Measurements from ENCODE around the gene GALNTL6. TPM values are rescaled to one million over a fixed set of nuclear protein-coding genes. Genes with fewer than 3 reads are reported as not detected.
A peak's percentile ranks its signal among the peaks of the same experiment; 100 is the strongest.

Gene GALNTL6
- polyA plus RNA-seq, 1 experiment: not detected

DNA sequence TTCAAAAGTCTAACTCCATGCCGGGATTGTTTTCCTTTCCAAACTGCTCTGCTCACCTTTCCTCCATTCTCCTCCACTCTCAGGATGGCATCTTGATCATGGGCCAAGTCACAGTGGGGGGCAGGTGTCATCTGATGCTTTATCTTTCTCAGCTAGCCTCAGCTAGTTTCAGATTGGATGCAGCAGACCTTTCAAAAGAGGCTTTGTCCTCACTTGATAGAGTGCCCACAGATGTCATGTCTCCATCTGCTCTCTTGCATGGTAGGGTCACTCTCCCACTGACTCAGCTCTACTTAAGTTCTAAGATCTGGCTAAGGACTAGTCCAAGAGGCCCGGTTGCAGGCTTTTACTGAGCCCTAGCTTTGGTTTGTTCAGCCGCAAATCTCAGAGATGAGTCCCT, 1013.7 kb downstream of the GALNTL6 start:
- Histone ChIP-seq H3K4me3 (ENCODE audit: low read depth, low read length) (no peak overlapping the region), H3K27ac (ENCODE audit: low read depth, low read length) (no peak overlapping the region), H3K9me3 (ENCODE audit: control insufficient read depth, insufficient read depth, low read length) (peaks cover 4% of the 10 kb centered on the region; the same call in 1 of the 2 replicates), H3K27me3 (ENCODE audit: control insufficient read depth, insufficient read depth, low read length) (no peaks in the 10 kb centered on the region)
- ChIA-PET POLR2A (no interaction called here), CTCF (interaction anchor here (0.5 kb wide), 1 partner anchor 206 kb away, joined by 3 read pairs; no protein-coding TSS in a partner anchor)
- TF ChIP-seq, protein P1, sequence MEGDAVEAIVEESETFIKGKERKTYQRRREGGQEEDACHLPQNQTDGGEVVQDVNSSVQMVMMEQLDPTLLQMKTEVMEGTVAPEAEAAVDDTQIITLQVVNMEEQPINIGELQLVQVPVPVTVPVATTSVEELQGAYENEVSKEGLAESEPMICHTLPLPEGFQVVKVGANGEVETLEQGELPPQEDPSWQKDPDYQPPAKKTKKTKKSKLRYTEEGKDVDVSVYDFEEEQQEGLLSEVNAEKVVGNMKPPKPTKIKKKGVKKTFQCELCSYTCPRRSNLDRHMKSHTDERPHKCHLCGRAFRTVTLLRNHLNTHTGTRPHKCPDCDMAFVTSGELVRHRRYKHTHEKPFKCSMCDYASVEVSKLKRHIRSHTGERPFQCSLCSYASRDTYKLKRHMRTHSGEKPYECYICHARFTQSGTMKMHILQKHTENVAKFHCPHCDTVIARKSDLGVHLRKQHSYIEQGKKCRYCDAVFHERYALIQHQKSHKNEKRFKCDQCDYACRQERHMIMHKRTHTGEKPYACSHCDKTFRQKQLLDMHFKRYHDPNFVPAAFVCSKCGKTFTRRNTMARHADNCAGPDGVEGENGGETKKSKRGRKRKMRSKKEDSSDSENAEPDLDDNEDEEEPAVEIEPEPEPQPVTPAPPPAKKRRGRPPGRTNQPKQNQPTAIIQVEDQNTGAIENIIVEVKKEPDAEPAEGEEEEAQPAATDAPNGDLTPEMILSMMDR (IDR thresholded peaks at IDR 0.05; ENCODE audit: low read depth, low read length): no peak
- no peak for DNase-seq (ENCODE audit: low read depth, low spot score)

DNA sequence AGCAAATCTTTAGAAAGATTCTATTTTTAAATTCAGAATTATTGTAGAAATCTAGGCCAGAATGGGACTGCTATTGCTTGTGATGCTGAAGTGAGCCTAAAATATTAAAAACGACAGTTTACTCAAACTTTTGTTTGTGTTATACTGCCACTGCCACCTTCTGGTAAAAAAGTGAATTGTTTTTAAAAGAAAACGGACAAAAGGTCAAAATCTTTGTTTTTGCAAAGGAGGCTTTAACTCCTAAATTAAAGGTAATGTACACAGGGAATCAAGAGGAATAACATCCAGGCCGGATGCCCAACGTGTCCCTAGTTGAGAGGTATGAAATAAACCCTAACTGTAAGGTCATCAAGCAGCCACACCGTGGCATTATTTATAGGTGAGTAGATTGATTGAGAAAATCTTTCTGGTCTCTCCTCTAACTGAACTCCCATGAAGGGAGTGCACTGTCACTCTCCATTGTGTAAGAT, 1017.1 kb downstream of the GALNTL6 start:
- Histone ChIP-seq H3K4me3 (ENCODE audit: low read depth, low read length) (no peak overlapping the region), H3K27ac (ENCODE audit: low read depth, low read length) (no peak overlapping the region), H3K27me3 (ENCODE audit: control insufficient read depth, insufficient read depth, low read length) (no peaks in the 10 kb centered on the region), H3K9me3 (ENCODE audit: control insufficient read depth, insufficient read depth, low read length) (peaks cover 4% of the 10 kb centered on the region; the same call in 1 of the 2 replicates)
- DNase-seq (ENCODE audit: low read depth, low spot score): no peak
- TF ChIP-seq, protein P1 (IDR thresholded peaks at IDR 0.05; ENCODE audit: low read depth, low read length): peak; percentile 43
- ChIA-PET POLR2A (no interaction called here), CTCF (no interaction called here)

DNA sequence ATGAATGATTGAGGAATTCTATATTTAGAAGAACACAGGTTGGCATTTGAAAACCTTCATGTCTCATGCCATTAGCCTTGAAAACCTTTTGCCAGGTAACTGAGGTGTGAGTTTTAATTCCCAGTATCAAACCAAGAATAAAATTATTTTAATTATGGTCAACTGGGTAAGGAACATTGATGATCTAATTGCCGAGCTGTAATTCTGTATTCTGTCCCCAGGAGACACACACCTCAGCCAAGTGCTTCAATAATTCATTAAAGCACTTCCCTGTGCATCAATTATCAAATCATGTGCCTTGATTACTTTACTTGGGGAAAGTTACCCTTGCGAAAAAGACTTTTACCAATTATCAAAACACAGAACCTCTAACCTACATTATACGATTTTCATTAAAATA, 1023.5 kb downstream of the GALNTL6 start:
- ChIA-PET CTCF (no interaction called here), POLR2A (no interaction called here)
- H3K9me3 ChIP-seq (ENCODE audit: control insufficient read depth, insufficient read depth, low read length): no peaks in the 10 kb centered on the region
- DNase-seq (ENCODE audit: low read depth, low spot score): no peak
- TF ChIP-seq, protein P1 (IDR thresholded peaks at IDR 0.05; ENCODE audit: low read depth, low read length): no peak
- no peaks in the 10 kb centered on the region for H3K27me3 ChIP-seq (ENCODE audit: control insufficient read depth, insufficient read depth, low read length)
- H3K27ac ChIP-seq (ENCODE audit: low read depth, low read length): no peak overlapping the region
- H3K4me3 ChIP-seq (ENCODE audit: low read depth, low read length): no peak overlapping the region

DNA sequence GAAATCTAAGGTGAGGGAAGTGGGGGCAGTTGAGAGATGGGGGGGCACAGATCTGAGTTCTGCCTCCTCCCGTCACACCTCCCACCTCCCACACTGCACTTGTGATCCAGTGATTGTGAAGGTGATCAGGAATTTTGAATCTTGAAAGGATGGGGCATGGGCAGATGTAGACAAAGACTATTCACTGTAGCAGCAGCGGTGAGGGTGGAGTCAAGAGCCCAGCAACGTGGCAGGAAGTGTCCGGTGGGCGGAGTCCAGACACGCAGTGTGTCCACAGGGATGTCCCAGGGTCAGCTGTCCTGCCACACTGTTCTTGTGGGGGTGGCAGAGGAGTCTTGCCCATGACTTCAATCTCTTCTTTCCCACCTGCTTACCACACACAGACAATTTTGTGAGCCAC, 1024.9 kb downstream of the GALNTL6 start:
- Histone ChIP-seq H3K9me3 (ENCODE audit: control insufficient read depth, insufficient read depth, low read length) (no peaks in the 10 kb centered on the region), H3K27me3 (ENCODE audit: control insufficient read depth, insufficient read depth, low read length) (no peaks in the 10 kb centered on the region), H3K4me3 (ENCODE audit: low read depth, low read length) (no peak overlapping the region), H3K27ac (ENCODE audit: low read depth, low read length) (no peak overlapping the region)
- no peak for DNase-seq (ENCODE audit: low read depth, low spot score)
- CTCF ChIA-PET: no interaction called here
- POLR2A ChIA-PET: no interaction called here
- TF ChIP-seq, protein P1 (IDR thresholded peaks at IDR 0.05; ENCODE audit: low read depth, low read length): no peak

DNA sequence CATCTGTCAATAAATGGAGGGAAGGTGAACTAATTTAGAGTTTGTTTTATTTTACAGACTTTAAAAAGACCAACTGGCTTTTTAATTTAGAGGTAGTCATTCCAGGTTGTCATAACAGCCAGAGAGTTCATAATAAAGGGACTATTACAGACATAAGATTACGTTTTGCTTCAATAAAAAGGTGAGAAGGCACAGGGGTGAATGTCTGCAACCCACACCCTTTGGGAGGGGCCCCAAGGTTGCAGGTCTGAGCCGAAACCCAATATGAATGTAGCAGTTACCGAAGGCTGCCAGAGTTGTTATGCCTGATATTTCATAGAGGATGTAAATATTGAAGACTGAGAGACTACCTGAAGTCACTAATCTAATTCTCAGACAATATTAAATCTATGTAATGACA, 1025.7 kb downstream of the GALNTL6 start:
- no peak overlapping the region for H3K4me3 ChIP-seq (ENCODE audit: low read depth, low read length)
- TF ChIP-seq, protein P1 (IDR thresholded peaks at IDR 0.05; ENCODE audit: low read depth, low read length): no peak
- H3K9me3 ChIP-seq (ENCODE audit: control insufficient read depth, insufficient read depth, low read length): no peaks in the 10 kb centered on the region
- POLR2A ChIA-PET: no interaction called here
- DNase-seq (ENCODE audit: low read depth, low spot score): no peak
- H3K27me3 ChIP-seq (ENCODE audit: control insufficient read depth, insufficient read depth, low read length): no peaks in the 10 kb centered on the region
- no peak overlapping the region for H3K27ac ChIP-seq (ENCODE audit: low read depth, low read length)
- CTCF ChIA-PET: no interaction called here
